Neural progenitor cell (in vitro differentiated cells): ENCODE data around the gene DLGAP4. TPM values are rescaled to one million over a fixed set of nuclear protein-coding genes. Genes with fewer than 3 reads are reported as not detected.
A peak's percentile ranks its signal among the peaks of the same experiment; 100 is the strongest.

Experiments used
- DNase-seq: peaks from one replicate; pipeline ENCODE4 v3.0.0-alpha.2; 2016; ENCODE audit warnings: low spot score
- H2AFZ ChIP-seq: fragments of 200-600 bp; sonication (generic); replicated peaks from 2 replicates; pipeline ENCODE4 v1.6.1; 2016; ENCODE audit warnings: antibody characterized with exemption
- H3F3A ChIP-seq: fragments of 200-600 bp; sonication (generic); 2 replicates; pipeline ENCODE4 v1.6.1; 2016; ENCODE audit warnings: antibody characterized with exemption, low read depth
- H3K27ac ChIP-seq: fragments of 200-600 bp; sonication (generic); 2 replicates; pipeline ENCODE4 v1.5.1; 2016; ENCODE audit warnings: mild to moderate bottlenecking
- H3K27me3 ChIP-seq: fragments of 200-600 bp; sonication (generic); 2 replicates; pipeline ENCODE4 v1.6.1; 2016; ENCODE audit warnings: mild to moderate bottlenecking, moderate library complexity
- H3K36me3 ChIP-seq: fragments of 200-600 bp; sonication (generic); 2 replicates; pipeline ENCODE4 v1.5.1; 2016
- H3K4me1 ChIP-seq: fragments of 200-600 bp; sonication (generic); 2 replicates; pipeline ENCODE4 v1.6.1; 2016; ENCODE audit warnings: mixed run types
- H3K4me2 ChIP-seq: fragments of 200-600 bp; sonication (generic); 2 replicates; pipeline ENCODE4 v1.6.1; 2016
- H3K4me3 ChIP-seq: fragments of 200-600 bp; sonication (generic); 2 replicates; pipeline ENCODE4 v1.5.1; 2016
- H3K79me2 ChIP-seq: fragments of 200-600 bp; sonication (generic); 2 replicates; pipeline ENCODE4 v1.6.1; 2016; ENCODE audit warnings: low read depth
- H3K9ac ChIP-seq: fragments of 200-600 bp; sonication (generic); 2 replicates; pipeline ENCODE4 v1.6.1; 2016
- H3K9me3 ChIP-seq: fragments of 200-600 bp; sonication (generic); 2 replicates; pipeline ENCODE4 v1.5.1; 2016; ENCODE audit warnings: low read depth
- H4K20me1 ChIP-seq: fragments of 200-600 bp; sonication (generic); 2 replicates; pipeline ENCODE4 v1.6.1; 2016; ENCODE audit warnings: low read depth
- H3K27ac Mint-ChIP-seq: 3 replicates; pipeline ENCODE4 v1.8.0; 2021; ENCODE audit warnings: mixed read lengths
- H3K27me3 Mint-ChIP-seq: 2 replicates; pipeline ENCODE4 v1.8.0; 2022; ENCODE audit warnings: low read depth, mild to moderate bottlenecking, inconsistent platforms, moderate library complexity, mixed read lengths; ENCODE audit not compliant: insufficient read depth
- H3K36me3 Mint-ChIP-seq: 3 replicates; pipeline ENCODE4 v1.8.0; 2021; ENCODE audit warnings: mixed read lengths
- H3K4me1 Mint-ChIP-seq: 3 replicates; pipeline ENCODE4 v1.8.0; 2021; ENCODE audit warnings: mixed read lengths
- H3K4me3 Mint-ChIP-seq: 3 replicates; pipeline ENCODE4 v1.8.0; 2021; ENCODE audit warnings: mild to moderate bottlenecking, moderate library complexity, mixed read lengths
- H3K9me3 Mint-ChIP-seq: 3 replicates; pipeline ENCODE4 v1.8.0; 2020; ENCODE audit warnings: mixed read lengths
- EZH2 ChIP-seq: fragments of 200-600 bp; sonication (generic); IDR thresholded peaks from 2 replicates; pipeline ENCODE4 v1.6.1; 2017; ENCODE audit warnings: antibody characterized with exemption, mild to moderate bottlenecking, moderate library complexity
- EZH2phosphoT487 ChIP-seq: fragments of 200-600 bp; sonication (generic); IDR thresholded peaks from 2 replicates; pipeline ENCODE4 v1.6.1; 2017; ENCODE audit warnings: antibody characterized with exemption
- total RNA-seq: library from RNA; depleted of rRNA; stranded (reverse); fragments of >200 nt; gene quantifications from 2 replicates; pipeline ENCODE4 v1.2.3, GENCODE V29; 2015; ENCODE audit warnings: low replicate concordance
- TF ChIP-seq, protein P1 (sequence below): fragments of 200-600 bp; sonication (generic); IDR thresholded peaks from 2 replicates; pipeline ENCODE4 v1.5.1; 2017; ENCODE audit warnings: antibody characterized with exemption, mild to moderate bottlenecking

DLGAP4 gene
- total RNA-seq, 1 donor from 2014 or later = 21.7 TPM

DNA sequence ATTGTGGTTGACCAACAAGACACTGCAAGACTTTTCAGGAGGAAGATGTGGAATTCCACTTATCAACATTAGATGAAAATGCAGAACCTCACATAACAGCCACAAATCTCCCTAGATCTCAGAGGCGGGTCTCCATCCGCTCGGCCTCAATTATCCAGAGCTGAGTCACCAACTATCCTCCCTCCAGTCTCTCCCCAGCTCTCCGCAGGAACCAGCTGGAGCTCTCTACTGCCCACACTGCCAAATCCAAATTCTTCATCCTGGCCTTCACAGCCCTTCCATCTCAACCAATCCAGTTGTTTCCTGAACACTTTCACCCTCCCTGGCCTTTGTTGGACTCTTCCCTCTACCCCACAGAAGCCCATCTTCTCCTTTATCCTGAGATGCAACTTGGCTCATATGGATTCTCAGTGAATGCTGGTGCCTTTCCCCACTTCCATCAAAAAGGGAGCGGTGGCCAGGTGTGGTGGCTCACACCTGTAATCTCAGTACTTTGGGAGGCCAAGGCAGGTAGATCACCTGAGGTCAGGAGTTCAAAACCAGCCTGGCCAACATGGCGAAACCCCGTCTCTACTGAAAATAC, 263.8 kb downstream of the DLGAP4 start:
- H3K4me3 Mint-ChIP-seq = peak overlapping the region; percentile 56
- Histone ChIP-seq H2AFZ (no peak overlapping the region), H3K9me3 (no peaks in the 10 kb centered on the region), H4K20me1 (no peaks in the 10 kb centered on the region), H3K27me3 (no peaks in the 10 kb centered on the region), H3K4me1 (peaks cover 18% of the 10 kb centered on the region), H3K79me2 (peaks cover 13% of the 10 kb centered on the region), H3K4me3 (no peak overlapping the region), H3K9ac (no peak overlapping the region), H3K4me2 (no peak overlapping the region), H3K36me3 (no peaks in the 10 kb centered on the region), H3K27ac (no peak overlapping the region), H3F3A (peaks cover 21% of the 10 kb centered on the region)
- peaks cover 31% of the 10 kb centered on the region for H3K4me1 Mint-ChIP-seq
- no peak overlapping the region for H3K27ac Mint-ChIP-seq
- TF ChIP-seq, protein P1, sequence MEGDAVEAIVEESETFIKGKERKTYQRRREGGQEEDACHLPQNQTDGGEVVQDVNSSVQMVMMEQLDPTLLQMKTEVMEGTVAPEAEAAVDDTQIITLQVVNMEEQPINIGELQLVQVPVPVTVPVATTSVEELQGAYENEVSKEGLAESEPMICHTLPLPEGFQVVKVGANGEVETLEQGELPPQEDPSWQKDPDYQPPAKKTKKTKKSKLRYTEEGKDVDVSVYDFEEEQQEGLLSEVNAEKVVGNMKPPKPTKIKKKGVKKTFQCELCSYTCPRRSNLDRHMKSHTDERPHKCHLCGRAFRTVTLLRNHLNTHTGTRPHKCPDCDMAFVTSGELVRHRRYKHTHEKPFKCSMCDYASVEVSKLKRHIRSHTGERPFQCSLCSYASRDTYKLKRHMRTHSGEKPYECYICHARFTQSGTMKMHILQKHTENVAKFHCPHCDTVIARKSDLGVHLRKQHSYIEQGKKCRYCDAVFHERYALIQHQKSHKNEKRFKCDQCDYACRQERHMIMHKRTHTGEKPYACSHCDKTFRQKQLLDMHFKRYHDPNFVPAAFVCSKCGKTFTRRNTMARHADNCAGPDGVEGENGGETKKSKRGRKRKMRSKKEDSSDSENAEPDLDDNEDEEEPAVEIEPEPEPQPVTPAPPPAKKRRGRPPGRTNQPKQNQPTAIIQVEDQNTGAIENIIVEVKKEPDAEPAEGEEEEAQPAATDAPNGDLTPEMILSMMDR = no peak
- no peak for TF ChIP-seq EZH2
- no peak for TF ChIP-seq EZH2phosphoT487
- peaks cover 5% of the 10 kb centered on the region for H3K9me3 Mint-ChIP-seq
- H3K36me3 Mint-ChIP-seq = peaks cover 2% of the 10 kb centered on the region
- DNase-seq = no peak
- peaks cover 3% of the 10 kb centered on the region for H3K27me3 Mint-ChIP-seq

DNA sequence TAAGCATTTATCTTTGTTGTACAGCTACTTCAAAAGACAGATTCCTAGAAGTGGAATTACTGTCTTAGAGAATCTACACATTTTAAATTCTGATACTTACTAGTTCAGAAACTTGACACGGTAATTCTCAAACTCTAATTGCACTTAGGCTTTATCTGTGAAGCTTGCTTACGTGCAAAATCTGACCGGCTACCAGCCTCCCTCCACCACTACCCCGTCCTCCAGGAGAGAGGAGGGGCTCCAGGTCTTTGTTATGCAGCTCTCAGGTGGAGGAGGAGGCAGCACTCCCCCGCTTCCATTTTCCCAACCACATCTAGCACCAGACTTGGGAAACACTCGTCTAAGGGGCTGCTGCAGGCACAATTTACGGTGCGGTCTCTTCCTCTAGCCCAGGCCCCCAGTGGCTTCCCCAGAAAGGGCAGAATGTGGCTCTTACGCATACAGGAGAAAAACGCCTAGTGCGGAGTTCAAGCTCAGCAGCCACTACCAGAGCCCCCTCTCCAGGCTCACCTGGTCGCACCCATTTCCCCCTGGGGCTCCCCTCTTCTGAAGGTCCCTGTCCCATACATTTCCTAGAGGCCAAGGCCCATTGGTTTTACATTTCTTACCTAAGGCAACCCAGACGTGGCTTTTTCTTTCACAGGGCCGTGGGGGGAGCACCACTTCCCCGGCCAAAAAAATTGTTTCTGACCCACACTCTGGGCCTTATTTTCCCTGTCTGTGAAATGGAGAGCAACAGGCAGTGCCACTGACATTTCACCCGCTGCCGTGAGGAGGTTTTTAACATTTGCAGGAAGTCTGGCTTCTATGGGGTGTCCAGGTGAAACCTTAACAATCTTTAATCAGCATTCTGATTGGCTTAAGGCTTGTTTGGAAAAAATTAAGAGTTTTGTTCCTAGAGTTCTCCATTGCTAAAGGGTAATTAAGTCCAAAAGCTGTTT, 265.7 kb downstream of the DLGAP4 start:
- H3K9me3 ChIP-seq = no peaks in the 10 kb centered on the region
- peaks cover 40% of the 10 kb centered on the region for H3K4me1 Mint-ChIP-seq
- TF ChIP-seq, protein P1 = peak; percentile 19
- TF ChIP-seq EZH2phosphoT487 (no peak), EZH2 (no peak)
- H3K4me1 ChIP-seq = peaks cover 23% of the 10 kb centered on the region
- no peaks in the 10 kb centered on the region for H3K27me3 ChIP-seq
- H3K9me3 Mint-ChIP-seq = no peaks in the 10 kb centered on the region
- peaks cover 9% of the 10 kb centered on the region for H3K27me3 Mint-ChIP-seq
- H3K36me3 Mint-ChIP-seq = no peaks in the 10 kb centered on the region
- no peaks in the 10 kb centered on the region for H3K36me3 ChIP-seq
- H3K79me2 ChIP-seq = peaks cover 32% of the 10 kb centered on the region
- H2AFZ ChIP-seq = peak overlapping the region; percentile 55
- no peak overlapping the region for H3K9ac ChIP-seq
- H3K4me3 ChIP-seq = peak overlapping the region; percentile 79
- H4K20me1 ChIP-seq = peaks cover 18% of the 10 kb centered on the region
- H3F3A ChIP-seq = peaks cover 28% of the 10 kb centered on the region
- peak overlapping the region; percentile 88 for H3K27ac Mint-ChIP-seq
- peak overlapping the region; percentile 76 for H3K4me2 ChIP-seq
- H3K4me3 Mint-ChIP-seq = peak overlapping the region; percentile 86
- H3K27ac ChIP-seq = no peak overlapping the region
- peak; percentile 72 for DNase-seq

DNA sequence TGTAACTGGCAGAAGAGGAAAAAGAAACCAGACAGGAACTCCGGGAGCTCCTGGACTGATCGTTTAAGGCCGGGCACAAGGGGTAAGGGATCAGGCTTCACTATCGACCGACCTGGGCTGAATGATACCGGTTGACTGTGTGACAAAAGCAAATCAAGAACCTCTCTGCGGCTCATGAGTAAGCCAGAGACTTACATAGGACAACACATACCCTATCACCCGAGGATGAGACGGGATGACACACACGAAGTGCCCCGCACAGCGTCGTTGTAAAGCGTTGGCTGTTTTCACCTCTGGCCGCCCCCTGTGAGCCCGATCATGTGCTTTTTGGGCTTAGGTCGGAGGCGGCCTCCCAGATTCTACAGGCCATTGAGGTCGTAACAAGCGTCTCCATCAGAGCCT, 266.6 kb downstream of the DLGAP4 start:
- no peaks in the 10 kb centered on the region for H3K36me3 Mint-ChIP-seq
- Histone ChIP-seq H3K36me3 (no peaks in the 10 kb centered on the region), H3F3A (peaks cover 28% of the 10 kb centered on the region), H3K27ac (peak overlapping the region; percentile 13), H3K4me2 (peak overlapping the region; percentile 76), H3K79me2 (peaks cover 40% of the 10 kb centered on the region), H2AFZ (peak overlapping the region; percentile 18), H3K27me3 (no peaks in the 10 kb centered on the region), H3K4me1 (peaks cover 23% of the 10 kb centered on the region), H3K9me3 (no peaks in the 10 kb centered on the region), H3K4me3 (peak overlapping the region; percentile 79), H4K20me1 (peaks cover 26% of the 10 kb centered on the region), H3K9ac (no peak overlapping the region)
- H3K4me3 Mint-ChIP-seq = peak overlapping the region; percentile 86
- no peaks in the 10 kb centered on the region for H3K9me3 Mint-ChIP-seq
- H3K4me1 Mint-ChIP-seq = peaks cover 40% of the 10 kb centered on the region
- H3K27ac Mint-ChIP-seq = peak overlapping the region; percentile 88
- DNase-seq = peak; percentile 64
- TF ChIP-seq EZH2phosphoT487 = no peak
- TF ChIP-seq EZH2 = no peak
- TF ChIP-seq, protein P1 = no peak
- H3K27me3 Mint-ChIP-seq = peaks cover 9% of the 10 kb centered on the region
